ENCODE data around the gene MKLN1.
"Not testable (repeated sequence)": the region's sequence is repeated elsewhere in the genome, so short reads cannot be mapped to it uniquely, and the experiment has no call there.

MKLN1 gene

GRCh38 chr7:131501930-131502685 lies 174.4 kb downstream of the MKLN1 start:
- no peak for DNase-seq (ENCODE audit: low spot score)

DNA sequence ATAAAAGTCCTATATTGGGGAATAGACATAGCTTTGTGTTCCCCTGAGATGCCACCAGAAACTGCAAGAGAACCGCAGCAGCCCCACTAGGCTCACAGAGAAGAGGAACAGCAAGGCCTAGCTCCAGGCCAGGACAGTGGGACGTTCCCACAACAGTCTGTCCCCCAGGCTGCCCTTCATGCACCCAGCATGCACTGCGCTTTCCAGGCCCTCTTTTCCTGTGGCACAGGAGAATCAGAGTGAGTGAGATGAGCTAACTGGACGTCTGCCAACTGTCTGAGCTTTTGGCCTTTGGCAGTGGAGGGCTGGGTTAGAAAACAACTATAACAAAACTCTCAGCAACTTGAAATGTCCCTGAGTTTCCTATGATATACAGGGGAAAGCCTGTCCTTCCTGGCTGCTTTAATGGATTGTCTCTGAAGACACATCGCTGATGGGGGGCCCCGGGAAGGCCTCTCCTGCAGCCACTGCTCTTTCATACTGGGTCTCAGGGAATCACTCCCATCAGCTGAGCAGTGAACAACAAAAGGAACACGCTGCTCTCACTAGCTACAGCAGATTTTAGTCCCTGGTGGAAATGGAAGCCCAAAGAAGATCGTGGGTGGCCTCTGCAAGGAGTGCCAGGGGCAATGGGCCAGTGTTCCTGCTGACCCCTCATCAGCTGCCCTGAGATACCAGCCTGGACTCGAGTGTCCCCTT lies 175.3 kb downstream of the MKLN1 start:
- no peak for DNase-seq (ENCODE audit: low spot score)

DNA sequence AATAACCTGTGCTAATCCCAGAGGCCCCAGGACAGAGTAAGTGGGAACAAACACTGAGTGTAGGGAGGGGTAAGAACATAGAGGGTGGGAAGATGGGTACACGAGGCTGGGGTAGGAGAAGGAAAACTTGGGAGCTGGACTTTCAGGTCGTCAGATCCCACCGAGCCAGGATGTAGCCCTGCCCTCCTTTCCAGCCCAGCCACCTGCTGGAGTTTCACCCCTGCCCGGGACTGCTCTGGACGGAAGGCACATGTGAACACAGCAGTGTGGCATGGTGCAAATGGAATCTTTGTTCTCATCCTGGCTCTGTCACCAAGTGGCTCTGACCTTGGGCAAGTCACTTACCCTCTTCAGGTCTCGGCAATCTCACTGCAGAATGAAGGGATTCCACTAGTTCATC lies 176.0 kb downstream of the MKLN1 start:
- DNase-seq (ENCODE audit: low spot score) = no peak

- no peak for DNase-seq (ENCODE audit: low spot score)
Measured at GRCh38 chr7:131504157-131504899, 176.7 kb downstream of the MKLN1 start.

GRCh38 chr7:131505037-131505620 lies 177.5 kb downstream of the MKLN1 start:
- not testable (repeated sequence) for DNase-seq (ENCODE audit: low spot score)

DNA sequence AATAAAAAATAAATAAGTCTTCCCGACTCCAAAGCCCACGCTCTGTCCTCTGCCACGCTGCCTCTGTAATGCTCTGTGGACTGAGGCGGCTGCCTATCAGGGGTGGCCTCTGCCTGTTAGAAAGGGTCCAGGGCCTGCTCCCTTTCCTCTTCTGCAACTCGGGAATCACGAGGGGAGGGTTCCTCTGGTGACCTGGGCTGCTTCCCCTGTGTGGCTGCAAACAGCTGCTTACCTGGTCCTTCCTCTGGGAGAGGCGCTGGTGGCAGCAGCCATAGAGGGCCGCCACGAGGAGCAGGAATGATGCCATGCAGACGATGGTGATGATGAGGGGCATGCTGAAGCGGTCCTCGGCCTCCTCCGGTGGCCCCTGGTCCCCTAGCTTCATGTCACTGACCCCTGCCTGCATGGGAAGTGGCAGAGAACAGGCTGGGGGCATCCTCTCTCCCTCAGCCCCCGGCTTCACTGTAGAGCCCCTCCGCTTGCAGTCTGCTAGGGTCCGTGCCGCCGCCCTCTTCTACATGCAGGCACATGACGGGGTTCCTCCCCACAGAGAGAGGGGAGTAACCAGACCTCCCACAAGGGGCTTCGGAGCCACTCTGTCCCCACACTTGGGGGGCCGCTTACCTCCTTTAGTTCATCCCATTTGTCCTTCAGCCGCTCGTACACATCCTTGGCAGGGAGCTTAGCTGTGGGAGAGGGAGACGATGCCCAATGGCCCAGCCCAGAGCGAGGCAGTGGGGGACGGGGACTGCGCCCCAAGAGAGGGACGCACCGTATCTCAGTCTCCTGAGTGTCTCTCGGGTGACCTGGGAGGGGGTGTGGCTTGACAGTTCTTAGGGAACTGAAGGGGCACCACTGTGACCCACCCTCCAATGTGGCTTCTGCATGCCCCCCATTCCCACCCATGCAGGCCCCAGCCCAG lies 178.2 kb downstream of the MKLN1 start:
- DNase-seq (ENCODE audit: low spot score) = no peak

DNA sequence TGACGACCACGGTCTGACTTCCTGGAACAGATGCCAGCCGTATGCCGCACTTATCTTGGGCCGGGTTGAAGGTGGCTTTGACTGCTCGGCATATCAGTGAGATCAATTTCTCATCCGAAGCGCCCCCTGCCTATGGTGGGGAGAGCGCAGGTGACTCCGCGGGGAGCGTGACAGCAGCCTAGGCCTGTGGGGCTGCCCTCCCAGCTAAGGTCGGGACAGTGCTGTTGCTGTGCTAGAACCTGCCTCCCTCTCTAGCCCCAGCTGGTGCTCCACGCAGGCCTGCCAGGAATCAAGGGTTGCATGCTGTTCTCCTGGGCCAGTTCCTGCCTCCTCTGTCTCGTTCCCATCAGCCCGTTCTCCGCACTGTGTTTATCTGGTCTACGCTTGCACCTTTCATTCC lies 178.9 kb downstream of the MKLN1 start:
- no peak for DNase-seq (ENCODE audit: low spot score)

DNA sequence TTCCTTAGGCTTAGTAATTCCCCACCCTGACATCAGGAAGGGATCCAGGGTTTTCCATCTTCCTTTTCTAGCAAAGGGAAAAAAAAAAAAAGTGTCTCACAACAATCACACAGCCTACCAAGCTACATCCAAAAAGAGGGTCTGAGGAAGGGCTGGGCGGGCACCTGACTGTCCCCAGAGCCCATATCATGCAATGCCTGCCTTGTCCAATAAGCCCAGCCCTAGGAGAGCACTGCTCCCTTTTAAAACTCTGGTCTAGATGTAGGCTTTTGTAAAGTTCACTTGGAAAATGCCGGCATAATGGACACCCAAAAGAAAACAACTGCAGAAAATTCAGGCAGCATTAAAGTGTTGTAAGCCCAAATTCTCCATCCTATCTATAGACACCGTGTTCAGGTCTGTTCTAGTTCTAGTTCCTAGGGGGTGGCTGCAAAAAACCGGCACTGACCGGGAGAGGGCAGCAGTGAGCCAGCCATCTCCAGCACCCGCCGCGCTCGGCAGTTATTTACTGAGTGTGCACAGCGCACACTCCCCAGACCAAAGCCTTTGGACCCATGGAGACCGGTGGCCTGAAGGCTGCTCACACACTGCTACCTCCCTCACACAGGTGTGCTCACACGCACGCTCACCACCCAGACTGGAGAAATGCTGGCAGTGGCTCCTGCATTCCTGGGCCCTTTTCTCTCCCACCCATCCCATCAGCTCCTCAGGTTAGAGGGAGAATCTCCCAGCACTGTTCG lies 180.1 kb downstream of the MKLN1 start:
- peak; percentile 76 for DNase-seq (ENCODE audit: low spot score)

GRCh38 chr7:131508754-131509486 lies 181.2 kb downstream of the MKLN1 start:
- DNase-seq (ENCODE audit: low spot score) = no peak

- DNase-seq (ENCODE audit: low spot score) = no peak
Measured at GRCh38 chr7:131509781-131510180, 182.1 kb downstream of the MKLN1 start.

DNA sequence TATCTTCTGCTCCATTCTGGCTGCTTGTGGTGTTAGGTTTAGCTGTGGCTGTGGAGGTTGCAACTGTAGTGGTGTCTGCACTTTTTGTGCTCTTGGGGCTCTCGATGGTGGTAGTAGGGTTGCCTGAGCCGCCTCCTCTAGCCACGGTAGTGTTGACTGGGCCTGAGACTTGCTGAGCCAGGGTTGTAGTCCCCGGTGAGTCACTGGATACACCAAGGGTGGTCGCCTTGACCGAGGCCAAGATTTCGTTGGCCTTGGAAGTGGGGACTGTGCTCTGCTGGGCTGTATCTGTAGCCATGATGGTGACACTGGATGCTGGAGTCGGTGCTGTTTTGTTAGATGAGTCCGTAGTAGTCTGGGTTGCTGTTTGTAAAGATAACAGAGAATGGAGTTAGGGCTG lies 183.4 kb downstream of the MKLN1 start:
- no peak for DNase-seq (ENCODE audit: low spot score)

DNA sequence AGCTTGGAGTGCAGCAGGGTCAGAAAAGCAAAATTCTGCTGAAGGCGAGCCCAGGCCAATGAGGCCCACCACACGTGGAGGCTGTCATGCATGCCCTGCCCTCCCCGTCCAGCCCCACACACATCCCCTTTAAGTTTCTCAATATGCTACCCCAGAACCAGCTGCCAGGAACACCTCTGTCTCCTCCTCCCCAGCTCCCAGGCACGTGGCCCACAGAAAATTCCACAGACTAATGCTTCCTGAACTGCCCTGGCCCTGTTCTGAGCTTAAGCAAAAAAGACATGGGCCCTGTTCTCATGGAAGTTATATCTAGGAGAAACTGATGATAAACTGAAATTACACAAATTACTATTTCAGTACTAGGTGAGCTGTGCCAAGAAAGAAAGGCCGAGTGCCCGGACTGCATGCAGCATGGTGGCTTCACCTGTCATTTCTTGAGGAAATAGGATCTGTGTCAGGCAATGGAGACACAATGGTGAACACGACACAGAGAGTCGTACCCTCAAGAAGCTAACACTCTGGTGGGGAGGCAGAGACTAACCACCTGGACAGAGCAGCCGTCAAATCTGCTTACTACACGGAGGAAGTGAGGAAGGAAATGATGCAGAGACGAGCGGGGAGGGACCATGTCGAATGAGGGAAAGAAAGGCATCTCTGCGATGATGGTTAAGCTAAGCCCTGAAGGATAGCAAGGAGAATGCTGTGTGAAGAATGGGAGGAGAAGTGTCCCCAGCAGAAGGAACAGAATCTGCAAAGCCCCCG lies 184.3 kb downstream of the MKLN1 start:
- no peak for DNase-seq (ENCODE audit: low spot score)

DNA sequence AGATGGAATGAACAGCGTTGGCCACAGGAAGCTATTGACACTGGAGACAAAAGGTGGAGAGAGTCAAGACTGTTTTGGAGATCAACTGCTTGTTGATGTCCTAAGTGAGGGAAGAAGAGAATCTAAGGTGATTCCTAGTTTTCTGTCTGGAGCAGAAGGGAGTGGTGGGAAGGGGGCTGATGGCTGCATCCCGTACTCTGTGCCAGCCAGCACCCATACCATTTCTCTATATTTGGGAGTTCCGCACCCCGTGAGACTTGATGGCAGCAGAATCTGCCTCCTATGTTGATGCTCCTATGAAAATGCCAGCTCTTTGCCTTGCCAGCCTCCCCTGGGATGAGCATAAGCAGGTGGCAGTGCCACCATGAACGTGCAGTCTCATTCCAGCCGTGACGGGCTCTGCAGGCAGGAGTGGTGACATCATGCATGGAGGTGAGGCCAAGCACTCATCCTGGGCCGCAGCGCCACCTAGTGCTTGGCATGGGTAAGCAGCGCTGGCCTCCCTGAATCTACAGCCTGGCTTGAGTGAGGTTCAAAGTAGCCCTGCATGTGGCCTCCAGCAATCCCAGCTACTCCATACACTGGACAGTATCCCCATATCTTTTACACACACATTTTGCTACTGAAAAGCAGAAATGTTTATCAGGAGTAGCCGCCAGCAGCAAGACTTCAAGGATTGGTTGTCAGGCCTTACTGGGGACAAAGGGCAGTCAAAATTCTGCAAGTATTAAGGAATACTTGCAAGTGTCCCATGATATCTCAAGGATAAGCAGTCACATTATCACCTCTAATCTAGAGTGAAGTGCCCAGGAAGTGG lies 185.8 kb downstream of the MKLN1 start:
- peak; percentile 92 for DNase-seq (ENCODE audit: low spot score)

DNA sequence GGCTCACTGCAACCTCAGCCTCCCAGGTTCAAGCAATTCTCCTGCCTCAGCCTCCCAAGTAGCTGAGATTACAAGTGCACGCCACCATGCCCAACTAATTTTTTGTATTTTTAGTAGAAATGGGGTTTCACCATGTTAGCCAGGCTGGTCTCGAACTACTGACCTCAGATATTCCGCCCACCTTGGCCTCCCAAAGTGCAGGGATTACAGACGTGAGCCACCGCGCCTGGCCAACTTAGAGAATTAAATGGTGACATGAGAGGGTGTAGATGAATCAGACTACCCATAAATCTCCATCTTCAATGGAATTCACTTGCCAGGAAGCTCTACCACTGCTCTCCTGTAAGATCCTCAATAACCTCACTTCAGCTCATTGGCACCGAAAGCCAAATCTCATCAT lies 187.8 kb downstream of the MKLN1 start:
- not testable (repeated sequence) for DNase-seq (ENCODE audit: low spot score)

DNA sequence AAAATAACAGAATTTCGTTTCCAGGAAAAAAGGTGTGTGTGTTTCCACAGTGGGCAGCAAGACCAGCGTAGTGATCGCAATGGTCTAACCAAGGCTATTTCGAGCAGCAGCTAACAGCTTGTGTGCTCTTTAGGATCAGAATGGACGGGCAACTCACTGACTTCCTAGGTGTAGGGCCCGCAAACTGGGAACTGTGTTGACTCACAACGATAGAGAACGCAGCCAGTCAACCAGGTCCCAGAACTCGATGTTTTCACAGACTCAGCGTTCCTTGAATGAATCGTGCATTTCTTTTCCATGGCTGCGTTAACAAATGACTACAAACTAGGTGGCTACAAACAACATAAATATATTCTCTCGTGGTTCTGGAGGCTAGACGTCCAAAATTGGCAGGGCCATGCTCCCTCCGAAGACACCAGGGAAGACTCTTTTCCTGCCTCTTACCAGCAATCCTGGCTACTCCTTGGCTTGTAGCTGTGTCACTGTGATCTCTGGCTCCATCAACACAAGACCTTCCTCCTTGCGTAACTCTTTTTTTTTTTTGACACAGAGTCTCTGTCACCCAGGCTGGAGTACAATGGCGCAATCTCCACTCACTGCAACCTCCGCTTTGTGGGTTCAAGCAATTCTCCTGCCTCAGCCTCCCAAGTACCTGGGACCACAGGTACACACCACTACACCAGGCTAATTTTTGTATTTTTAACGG lies 189.7 kb downstream of the MKLN1 start:
- DNase-seq (ENCODE audit: low spot score) = no peak

DNA sequence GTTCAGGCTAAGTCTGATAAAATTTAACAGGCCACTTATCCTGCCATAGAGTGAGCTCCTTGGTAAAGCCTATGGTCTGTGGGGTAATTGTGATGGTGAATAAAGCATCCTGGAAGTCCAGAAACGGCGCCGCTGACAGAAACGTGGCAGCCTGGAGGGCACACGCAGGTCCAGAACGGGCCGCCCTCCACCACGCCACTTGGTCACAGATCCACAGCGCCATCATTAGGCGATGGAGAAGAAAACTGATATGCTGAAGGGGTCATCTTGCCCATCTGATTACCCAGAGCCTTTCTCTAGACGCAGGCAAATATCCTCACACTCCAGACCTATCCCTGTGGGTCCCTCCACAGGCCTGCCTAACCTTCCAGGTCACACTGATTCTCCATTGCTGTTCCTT lies 190.9 kb downstream of the MKLN1 start:
- no peak for DNase-seq (ENCODE audit: low spot score)

DNA sequence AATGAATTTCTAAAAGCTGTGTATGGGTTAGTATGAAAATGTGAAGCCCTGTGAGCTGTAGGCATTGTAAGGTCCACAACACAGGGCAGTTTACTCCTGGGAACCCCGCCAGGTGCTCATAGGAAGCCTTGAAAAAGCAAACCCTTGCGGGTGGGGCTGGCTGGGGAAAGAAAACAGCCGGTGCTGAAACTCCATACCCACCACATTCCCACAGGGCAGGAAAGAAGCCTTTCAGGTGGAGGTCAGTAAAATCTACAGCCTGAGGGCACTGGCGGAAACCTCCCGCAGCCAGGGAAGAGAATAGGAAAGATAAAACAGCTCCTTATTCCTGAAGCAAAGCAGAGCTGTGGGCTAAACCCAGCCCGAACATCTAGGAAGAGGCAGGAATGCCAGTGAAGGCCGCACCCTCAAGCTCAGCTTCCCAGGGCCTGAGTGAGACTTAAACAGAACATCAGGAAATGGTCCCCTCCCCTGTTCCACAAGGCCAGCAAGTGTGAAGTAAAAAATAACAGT lies 194.0 kb downstream of the MKLN1 start:
- DNase-seq (ENCODE audit: low spot score) = peak; percentile 93
